Immature natural killer cell (primary cell): ENCODE results near the gene ZNF518A. TPM values are rescaled to one million over a fixed set of nuclear protein-coding genes. Genes with fewer than 3 reads are reported as not detected.
"Not testable (repeated sequence)": the region's sequence is repeated elsewhere in the genome, so short reads cannot be mapped to it uniquely, and the experiment has no call there.

Experiments used
- DNase-seq, 3 donors: peaks; one replicate each; pipeline ENCODE4 v3.0.0; 2022; ENCODE audit warnings: mixed read lengths in 1 of 3
- H3K27ac Mint-ChIP-seq, 6 donors: one replicate each; pipeline ENCODE4 v1.8.0; 2020; ENCODE audit warnings: mixed read lengths in 6 of 6, mild to moderate bottlenecking in 5 of 6, inconsistent platforms in 4 of 6, moderate library complexity in 3 of 6
- H3K27me3 Mint-ChIP-seq, 3 donors: one replicate each; pipeline ENCODE4 v1.8.0; 2020 to 2021; ENCODE audit warnings: low read depth in 3 of 3, mild to moderate bottlenecking in 3 of 3, mixed read lengths in 3 of 3, moderate library complexity in 3 of 3, inconsistent platforms in 1 of 3
- H3K36me3 Mint-ChIP-seq, 3 donors: one replicate each; pipeline ENCODE4 v1.8.0; 2020; ENCODE audit warnings: mixed read lengths in 3 of 3, inconsistent platforms in 2 of 3, mild to moderate bottlenecking in 2 of 3
- H3K4me1 Mint-ChIP-seq, 2 donors: one replicate each; pipeline ENCODE4 v1.8.0; 2020; ENCODE audit warnings: inconsistent platforms in 2 of 2, mild to moderate bottlenecking in 2 of 2, mixed read lengths in 2 of 2, moderate library complexity in 1 of 2
- H3K4me3 Mint-ChIP-seq, 5 donors: one replicate each; pipeline ENCODE4 v1.8.0; 2020; ENCODE audit warnings: mild to moderate bottlenecking in 5 of 5, mixed read lengths in 5 of 5, inconsistent platforms in 3 of 5, moderate library complexity in 3 of 5
- H3K9me3 Mint-ChIP-seq, 6 donors: one replicate each; pipeline ENCODE4 v1.8.0; 2020; ENCODE audit warnings: mild to moderate bottlenecking in 6 of 6, mixed read lengths in 6 of 6, inconsistent platforms in 4 of 6, moderate library complexity in 3 of 6
- polyA plus RNA-seq, 3 donors: library from polyadenylated mRNA; unstranded; fragments of 300-500 nt; fragmentation: Illumina TruSeq; gene quantifications; one replicate each; pipeline ENCODE4 v1.2.3, GENCODE V29; 2021

Gene ZNF518A
- polyA plus RNA-seq, 3 donors from 2014 or later = 8.6 to 15.9 (median 14.9) TPM

- peaks cover 0 to 4% (median 0%) of the 10 kb centered on the region in 3 donors for H3K27me3 Mint-ChIP-seq
Observed at GRCh38 chr10:96168546-96168945, 38.4 kb downstream of the ZNF518A start.

GRCh38 chr10:96170230-96170629 lies 40.1 kb downstream of the ZNF518A start:
- no peaks in the 10 kb centered on the region for H3K4me1 Mint-ChIP-seq
- peaks cover 0 to 9% (median 1%) of the 10 kb centered on the region in 3 donors for H3K27me3 Mint-ChIP-seq
- no peak overlapping the region for H3K4me3 Mint-ChIP-seq
- H3K9me3 Mint-ChIP-seq = peaks cover 14 to 93% (median 50%) of the 10 kb centered on the region in 6 donors
- H3K27ac Mint-ChIP-seq = no peak overlapping the region
- DNase-seq = no peak
- peaks cover 19 to 25% (median 21%) of the 10 kb centered on the region in 3 donors for H3K36me3 Mint-ChIP-seq

More at GRCh38 chr10:96168546-96168945, 38.4 kb downstream of the ZNF518A start:
- DNase-seq = no peak
- Mint-ChIP-seq H3K4me3 (no peak overlapping the region), H3K4me1 (no peaks in the 10 kb centered on the region), H3K27ac (no peak overlapping the region), H3K36me3 (peaks cover 26 to 35% (median 33%) of the 10 kb centered on the region in 3 donors), H3K9me3 (peaks cover 15 to 78% (median 45%) of the 10 kb centered on the region in 6 donors)

DNA sequence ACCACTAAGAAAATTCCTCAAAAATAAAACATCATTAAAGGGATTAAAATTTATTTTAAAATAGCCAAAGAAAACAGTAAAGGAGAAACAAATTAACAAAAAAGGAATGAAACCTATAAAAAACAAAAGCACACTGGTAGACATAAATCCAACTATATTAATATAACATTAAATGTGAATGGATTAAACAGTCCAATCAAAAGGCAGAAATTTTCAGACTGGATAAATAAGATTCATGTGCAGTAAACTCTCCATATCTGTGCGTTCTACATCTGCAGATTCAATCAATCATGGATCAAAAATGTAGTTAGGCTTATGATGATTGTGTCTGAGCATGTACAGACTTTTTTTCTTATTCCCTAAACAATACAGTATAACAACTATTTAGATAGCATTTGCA lies 42.6 kb downstream of the ZNF518A start:
- Mint-ChIP-seq H3K27ac (no peak overlapping the region), H3K27me3 (peaks cover 0 to 8% (median 3%) of the 10 kb centered on the region in 3 donors), H3K4me3 (no peak overlapping the region), H3K9me3 (peaks cover 13 to 92% (median 50%) of the 10 kb centered on the region in 6 donors), H3K36me3 (peaks cover 12 to 16% (median 13%) of the 10 kb centered on the region in 3 donors), H3K4me1 (no peaks in the 10 kb centered on the region)
- DNase-seq = no peak

DNA sequence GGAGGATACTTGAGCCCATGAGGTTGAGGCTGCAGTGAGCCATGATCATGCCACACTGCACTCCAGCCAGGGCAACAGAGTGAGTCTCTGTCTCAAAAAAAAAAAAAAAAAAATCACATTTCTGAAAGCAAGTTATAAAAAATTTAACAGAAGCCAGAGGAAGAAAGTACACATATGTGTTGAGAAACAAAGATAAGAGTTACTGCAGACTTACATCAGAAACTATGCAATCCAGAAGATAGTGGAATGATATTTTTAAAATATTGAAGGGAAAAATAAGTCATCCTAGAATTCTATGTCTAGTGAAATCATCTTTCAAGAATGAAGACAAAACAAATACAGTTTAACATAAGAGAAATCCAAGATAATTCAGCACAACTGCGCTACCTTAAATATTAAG lies 46.9 kb downstream of the ZNF518A start:
- Mint-ChIP-seq H3K36me3 (peaks cover 0 to 5% (median 0%) of the 10 kb centered on the region in 3 donors), H3K27me3 (peaks cover under 1 to 12% (median 3%) of the 10 kb centered on the region in 3 donors), H3K4me1 (no peaks in the 10 kb centered on the region), H3K4me3 (no peak overlapping the region), H3K9me3 (peaks cover 8 to 61% (median 27%) of the 10 kb centered on the region in 6 donors), H3K27ac (no peak overlapping the region)
- no peak for DNase-seq

- peaks cover 0 to 3% (median 0%) of the 10 kb centered on the region in 3 donors for H3K36me3 Mint-ChIP-seq
- peaks cover 0 to 13% (median 4%) of the 10 kb centered on the region in 3 donors for H3K27me3 Mint-ChIP-seq
- no peak for DNase-seq
- H3K9me3 Mint-ChIP-seq = peaks cover 0 to 7% (median 3%) of the 10 kb centered on the region in 6 donors
- H3K4me1 Mint-ChIP-seq = no peaks in the 10 kb centered on the region
- no peak overlapping the region for H3K27ac Mint-ChIP-seq
- no peak overlapping the region for H3K4me3 Mint-ChIP-seq
Observed at GRCh38 chr10:96188421-96188820, 58.3 kb downstream of the ZNF518A start.

GRCh38 chr10:96188916-96189315 lies 58.8 kb downstream of the ZNF518A start:
- Mint-ChIP-seq H3K4me3 (no peak overlapping the region), H3K36me3 (peaks cover 0 to 3% (median 0%) of the 10 kb centered on the region in 3 donors), H3K9me3 (peaks cover 0 to 7% (median 2%) of the 10 kb centered on the region in 6 donors), H3K27ac (no peak overlapping the region), H3K27me3 (peaks cover 0 to 10% (median 4%) of the 10 kb centered on the region in 3 donors), H3K4me1 (no peaks in the 10 kb centered on the region)
- no peak for DNase-seq

DNA sequence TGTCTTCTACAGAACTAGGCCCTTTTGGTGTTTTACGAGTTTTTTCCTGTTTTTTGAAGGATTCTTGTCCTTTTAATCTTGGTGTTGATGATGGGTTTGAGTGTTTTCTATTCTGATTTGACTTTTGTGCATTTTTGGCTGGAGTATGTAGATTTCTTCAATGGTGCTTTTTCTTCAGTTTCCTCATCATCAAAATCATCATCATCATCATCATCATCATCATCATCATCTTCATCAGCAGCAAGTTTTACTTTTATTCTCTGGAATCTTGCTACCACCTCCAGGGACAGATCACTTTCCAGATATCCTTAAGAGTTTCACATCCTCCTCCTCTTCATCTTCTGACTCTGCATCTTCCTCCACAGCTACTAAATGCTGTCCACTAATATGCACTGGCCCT lies 59.4 kb downstream of the ZNF518A start:
- H3K36me3 Mint-ChIP-seq, H3K9me3 Mint-ChIP-seq, H3K27ac Mint-ChIP-seq, H3K4me1 Mint-ChIP-seq, H3K4me3 Mint-ChIP-seq, DNase-seq: not testable (repeated sequence)
- H3K27me3 Mint-ChIP-seq = peaks cover 0 to 10% (median 4%) of the 10 kb centered on the region in 3 donors

DNA sequence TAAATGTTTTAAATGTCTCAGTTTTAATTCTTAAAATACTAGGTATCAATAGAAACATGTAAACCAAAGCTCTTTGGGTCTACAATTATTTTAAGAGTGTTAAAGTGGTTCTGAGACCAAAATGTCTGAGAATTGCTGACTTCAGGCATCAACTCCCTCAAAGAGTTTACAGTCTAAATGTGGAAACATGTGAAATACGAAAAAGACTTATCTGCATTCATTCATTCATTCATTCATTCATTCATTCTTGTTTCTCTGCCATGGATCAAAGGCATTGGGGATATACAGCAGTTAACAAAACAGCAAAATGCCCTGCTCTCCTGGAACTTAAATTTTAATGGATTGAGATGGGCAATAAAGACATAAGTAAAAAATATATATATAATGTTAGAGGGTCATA lies 71.4 kb downstream of the ZNF518A start:
- no peaks in the 10 kb centered on the region for H3K36me3 Mint-ChIP-seq
- no peak for DNase-seq
- H3K4me1 Mint-ChIP-seq = no peaks in the 10 kb centered on the region
- H3K9me3 Mint-ChIP-seq = no peaks in the 10 kb centered on the region
- peaks cover 0 to 7% (median 0%) of the 10 kb centered on the region in 3 donors for H3K27me3 Mint-ChIP-seq
- no peak overlapping the region for H3K4me3 Mint-ChIP-seq
- no peak overlapping the region for H3K27ac Mint-ChIP-seq

- Mint-ChIP-seq H3K4me3 (no peak overlapping the region), H3K27me3 (peaks cover 0 to 5% (median 0%) of the 10 kb centered on the region in 3 donors), H3K36me3 (no peaks in the 10 kb centered on the region), H3K9me3 (no peaks in the 10 kb centered on the region), H3K4me1 (no peaks in the 10 kb centered on the region), H3K27ac (no peak overlapping the region)
- DNase-seq = no peak
Observed at GRCh38 chr10:96205580-96205979, 75.5 kb downstream of the ZNF518A start.

DNA sequence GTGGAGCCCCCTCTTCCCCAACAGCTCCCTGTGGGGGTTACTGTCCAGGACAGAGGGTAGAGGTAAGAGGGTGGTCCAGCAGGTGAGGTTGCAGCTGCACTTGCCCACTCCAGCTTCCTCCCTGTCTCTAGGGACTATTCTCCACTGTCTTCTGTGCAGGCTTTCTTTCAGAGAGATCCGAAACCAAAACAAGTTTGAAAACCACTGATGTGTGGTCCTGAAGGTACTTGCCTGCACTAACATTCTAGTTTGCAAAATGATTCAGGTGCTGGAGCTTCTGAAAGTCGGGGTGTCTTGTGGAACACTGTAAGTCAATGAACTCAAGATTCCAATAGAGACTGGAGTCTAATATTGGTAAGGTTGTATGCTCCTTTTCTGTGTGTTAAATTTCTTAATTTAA lies 78.2 kb downstream of the ZNF518A start:
- Mint-ChIP-seq H3K9me3 (no peaks in the 10 kb centered on the region), H3K27me3 (peaks cover 0 to 3% (median 2%) of the 10 kb centered on the region in 3 donors), H3K4me3 (no peak overlapping the region), H3K27ac (no peak overlapping the region), H3K4me1 (no peaks in the 10 kb centered on the region), H3K36me3 (no peaks in the 10 kb centered on the region)
- DNase-seq = no peak

DNA sequence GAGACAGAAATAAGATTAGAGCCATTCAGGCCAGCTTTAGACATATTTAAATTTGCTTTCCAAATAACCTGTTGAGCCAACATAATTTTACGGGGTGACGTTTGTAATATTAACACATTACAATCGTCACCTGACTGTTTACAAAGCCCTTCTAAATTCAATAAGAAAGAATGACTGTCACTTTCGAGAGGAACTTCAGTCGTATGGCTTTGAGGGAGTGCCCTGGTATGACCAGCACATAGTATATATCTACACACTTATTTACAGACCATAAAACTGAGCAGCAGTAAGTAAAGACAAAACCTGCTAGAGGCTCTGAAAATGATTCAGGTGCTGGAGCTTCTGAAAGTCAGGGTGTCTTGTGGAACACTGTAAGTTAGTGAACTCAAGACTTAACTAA lies 78.8 kb downstream of the ZNF518A start:
- no peaks in the 10 kb centered on the region for H3K4me1 Mint-ChIP-seq
- DNase-seq = no peak
- peaks cover 0 to 4% (median 3%) of the 10 kb centered on the region in 3 donors for H3K27me3 Mint-ChIP-seq
- no peaks in the 10 kb centered on the region for H3K36me3 Mint-ChIP-seq
- H3K4me3 Mint-ChIP-seq = no peak overlapping the region
- H3K9me3 Mint-ChIP-seq = no peaks in the 10 kb centered on the region
- no peak overlapping the region for H3K27ac Mint-ChIP-seq

DNA sequence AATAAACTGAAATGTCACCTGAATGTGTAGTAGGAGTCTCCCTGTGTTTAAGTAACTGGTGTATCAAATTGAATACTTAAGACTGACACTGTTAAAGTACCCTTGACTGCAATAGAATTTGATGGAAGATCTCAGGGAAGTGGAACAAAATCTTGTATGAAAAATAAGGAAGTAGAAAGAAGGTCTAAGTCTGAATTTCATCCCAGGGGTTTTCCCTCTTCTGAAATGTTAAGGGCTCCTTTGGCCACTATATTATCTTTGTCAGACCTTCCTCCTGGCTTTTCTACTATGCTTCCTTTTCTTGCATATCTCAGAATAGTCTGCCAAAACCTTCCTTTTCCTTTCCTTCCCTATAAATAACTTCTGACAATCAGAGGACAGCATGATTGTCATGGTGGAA lies 81.7 kb downstream of the ZNF518A start:
- Mint-ChIP-seq H3K4me1 (no peaks in the 10 kb centered on the region), H3K27me3 (peaks cover 2 to 13% (median 3%) of the 10 kb centered on the region in 3 donors), H3K27ac (no peak overlapping the region), H3K9me3 (peaks cover 0 to 3% (median 0%) of the 10 kb centered on the region in 6 donors), H3K4me3 (no peak overlapping the region), H3K36me3 (no peaks in the 10 kb centered on the region)
- no peak for DNase-seq

GRCh38 chr10:96212911-96213310 lies 82.8 kb downstream of the ZNF518A start:
- peaks cover 0 to 3% (median 0%) of the 10 kb centered on the region in 6 donors for H3K9me3 Mint-ChIP-seq
- no peaks in the 10 kb centered on the region for H3K36me3 Mint-ChIP-seq
- H3K4me3 Mint-ChIP-seq = no peak overlapping the region
- no peaks in the 10 kb centered on the region for H3K4me1 Mint-ChIP-seq
- H3K27ac Mint-ChIP-seq = no peak overlapping the region
- peaks cover 2 to 13% (median 8%) of the 10 kb centered on the region in 3 donors for H3K27me3 Mint-ChIP-seq
- no peak for DNase-seq
